ENCODE data around the gene WWOX.

The WWOX gene

DNA sequence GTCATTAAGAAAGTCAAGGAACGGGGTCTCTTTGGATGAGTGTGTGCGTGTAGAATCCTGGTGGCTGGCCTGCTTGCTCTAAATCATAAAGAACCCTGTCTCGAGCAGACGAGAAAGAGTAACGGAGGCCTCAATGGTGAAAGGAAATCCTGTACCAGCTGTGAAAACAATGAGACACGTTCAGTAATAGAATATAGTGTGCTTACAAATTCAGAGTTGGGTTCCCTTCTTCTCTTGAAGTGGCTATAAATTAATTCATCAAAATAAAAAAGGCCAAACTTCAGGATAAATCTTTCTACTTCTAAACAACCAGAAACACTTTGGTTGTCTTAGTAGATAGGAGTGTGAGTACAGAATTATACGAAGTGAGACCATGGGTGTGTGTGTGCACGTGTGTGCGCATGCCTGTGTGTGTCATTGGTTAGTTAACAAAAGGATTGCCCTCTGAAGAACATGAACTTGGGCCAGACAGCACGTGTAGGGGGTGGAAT, 48.5 kb downstream of the WWOX start:
- no peak for DNase-seq

DNA sequence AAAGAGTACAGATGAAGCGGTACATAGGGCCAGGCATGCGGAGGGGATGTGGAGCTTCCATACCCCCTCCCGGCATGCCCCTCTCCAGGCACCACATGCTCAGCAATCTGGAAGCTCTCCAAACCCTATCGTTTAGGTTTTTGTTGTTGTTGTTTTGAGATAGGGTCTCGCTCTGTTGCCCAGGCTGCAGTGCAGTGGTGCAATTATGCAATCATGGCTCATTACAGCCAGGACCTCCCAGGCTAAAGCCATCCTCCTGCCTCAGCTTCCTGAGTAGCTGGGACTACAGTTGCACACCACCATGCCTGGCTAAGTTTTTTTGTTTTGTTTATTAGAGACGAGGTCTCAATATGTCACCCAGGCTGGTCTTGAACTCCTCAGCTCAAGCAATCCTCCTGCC, 50.8 kb downstream of the WWOX start:
- DNase-seq: no peak

DNA sequence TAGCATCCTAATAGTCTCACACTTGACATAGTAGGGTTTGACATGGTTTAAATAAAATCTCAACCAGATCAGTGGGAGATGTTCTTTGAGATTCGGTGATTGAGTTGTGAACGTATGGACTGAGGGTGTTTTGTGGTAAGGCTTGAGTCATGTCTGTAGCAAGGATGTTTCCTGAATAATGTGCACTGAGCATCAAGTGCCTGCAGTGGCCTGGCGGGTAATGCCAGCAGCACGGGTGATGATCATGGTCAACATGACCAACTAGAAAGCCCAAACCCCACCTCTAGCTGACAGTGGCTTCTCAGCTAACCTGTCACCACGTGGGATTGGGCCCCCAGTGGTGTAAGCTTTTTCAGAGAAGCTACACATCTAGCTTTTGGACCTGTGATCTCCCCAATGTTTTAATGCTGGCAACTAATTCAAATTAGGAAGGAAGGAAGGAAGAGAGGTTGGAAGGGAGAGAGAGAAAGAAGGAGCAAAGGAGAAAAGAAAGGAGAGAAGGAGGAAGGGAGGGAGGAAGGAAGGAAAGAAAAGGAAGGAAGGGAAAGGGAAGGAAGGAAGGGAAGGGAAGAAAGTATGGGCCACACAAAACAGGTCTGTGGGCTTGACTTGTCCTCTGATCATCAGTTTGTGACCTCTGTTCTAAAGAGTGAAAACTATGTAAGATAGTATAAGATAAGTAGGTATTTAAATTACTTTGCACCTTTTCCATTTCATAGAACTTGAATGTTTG, 55.4 kb downstream of the WWOX start:
- no peak for DNase-seq

DNA sequence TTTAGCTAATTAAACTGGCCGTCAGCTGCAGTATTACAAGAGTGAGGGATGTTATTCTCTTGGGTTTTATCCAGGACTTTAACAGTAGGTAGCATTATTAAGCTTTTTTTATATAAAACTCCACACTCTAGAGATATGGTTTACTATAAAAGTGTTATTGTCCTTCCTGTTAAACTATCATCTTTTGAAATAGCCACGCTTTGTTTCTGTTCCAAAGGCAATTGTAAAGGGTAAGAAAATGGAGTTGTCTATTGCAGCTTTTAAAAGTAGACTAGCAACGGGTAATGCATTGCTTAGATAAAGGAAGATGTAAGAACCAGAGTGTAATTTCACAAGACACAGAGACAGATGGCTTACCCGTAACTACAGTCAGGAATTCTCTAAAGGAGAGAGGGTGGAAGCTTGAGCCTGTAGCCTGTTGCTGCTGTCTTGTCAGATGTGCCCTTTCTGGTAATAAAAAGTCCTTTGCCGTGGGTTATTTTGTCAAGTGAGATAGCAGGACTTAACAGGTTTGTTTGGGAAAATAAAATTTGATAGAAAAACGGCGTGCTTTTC, 56.4 kb downstream of the WWOX start:
- no peak for DNase-seq

DNA sequence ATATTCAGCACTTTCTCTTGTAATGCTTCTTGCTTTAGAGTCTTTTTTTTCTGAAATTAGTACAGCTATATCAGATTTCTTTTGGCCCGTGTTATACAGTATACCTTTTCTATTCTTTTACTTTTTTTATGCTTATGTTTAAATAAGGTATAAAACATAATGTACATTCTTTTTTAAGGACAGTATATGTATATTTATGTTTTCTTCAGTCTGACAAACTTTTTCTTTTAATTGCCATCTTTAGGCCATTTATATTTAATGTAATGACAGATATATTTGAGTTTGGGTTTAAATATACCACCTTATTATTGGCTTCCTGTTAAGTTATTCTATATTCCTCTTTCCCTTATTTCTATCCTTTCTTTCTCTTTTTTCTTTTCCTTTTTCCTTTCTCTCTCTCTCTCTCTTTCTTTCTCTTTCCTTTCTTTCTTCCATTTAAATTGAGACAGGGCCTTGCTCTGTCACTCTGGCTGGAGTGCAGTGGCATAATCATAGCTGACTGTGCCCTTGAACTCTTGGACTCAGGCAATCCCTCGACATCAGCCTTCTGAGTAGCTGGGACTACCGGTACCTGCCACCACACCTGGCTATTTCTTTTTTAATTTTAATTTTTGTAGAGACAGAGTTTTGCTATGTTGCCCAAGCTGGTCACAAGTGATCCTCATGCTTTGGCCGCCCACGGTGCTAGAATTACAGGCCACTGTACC, 61.7 kb downstream of the WWOX start:
- no peak for DNase-seq

DNA sequence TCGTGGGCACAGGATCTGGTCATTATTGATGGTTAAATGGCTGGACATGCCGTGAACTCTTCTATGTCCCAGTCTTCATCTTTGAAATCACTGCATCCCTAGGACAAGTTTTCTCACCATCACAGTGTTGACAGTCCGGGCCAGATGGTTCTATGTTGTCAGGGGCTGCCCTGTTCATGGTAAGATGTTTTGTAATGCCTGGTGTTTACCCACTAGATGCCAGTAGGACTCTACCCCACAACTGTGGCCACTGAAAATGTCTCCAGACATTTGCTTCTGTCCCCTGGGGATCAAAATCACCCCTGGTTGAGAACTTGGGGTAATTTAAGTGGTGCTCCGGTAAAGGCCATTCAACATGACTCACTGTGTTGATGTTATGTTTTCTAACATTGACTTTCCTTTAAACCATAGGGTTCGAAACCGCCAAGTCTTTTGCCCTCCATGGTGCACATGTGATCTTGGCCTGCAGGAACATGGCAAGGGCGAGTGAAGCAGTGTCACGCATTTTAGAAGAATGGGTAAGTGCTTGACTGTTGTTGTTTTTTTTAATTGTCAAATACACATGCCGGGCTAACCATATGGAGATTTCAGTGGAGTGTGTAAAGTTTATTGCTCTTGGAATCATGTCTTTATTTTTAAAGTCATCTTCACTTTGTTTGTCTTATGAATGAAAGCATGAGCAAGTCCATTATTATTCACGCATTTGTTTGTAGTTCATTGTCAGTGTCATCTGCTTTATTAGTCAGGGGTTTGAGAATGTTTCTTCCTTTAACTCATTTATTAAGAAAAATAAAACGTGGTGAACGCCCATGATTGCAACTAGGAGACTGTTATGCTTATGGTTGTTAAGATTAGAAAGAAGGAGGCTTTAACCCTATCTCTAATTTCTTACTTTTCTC, 64.6 kb downstream of the WWOX start:
- no peak for DNase-seq

DNA sequence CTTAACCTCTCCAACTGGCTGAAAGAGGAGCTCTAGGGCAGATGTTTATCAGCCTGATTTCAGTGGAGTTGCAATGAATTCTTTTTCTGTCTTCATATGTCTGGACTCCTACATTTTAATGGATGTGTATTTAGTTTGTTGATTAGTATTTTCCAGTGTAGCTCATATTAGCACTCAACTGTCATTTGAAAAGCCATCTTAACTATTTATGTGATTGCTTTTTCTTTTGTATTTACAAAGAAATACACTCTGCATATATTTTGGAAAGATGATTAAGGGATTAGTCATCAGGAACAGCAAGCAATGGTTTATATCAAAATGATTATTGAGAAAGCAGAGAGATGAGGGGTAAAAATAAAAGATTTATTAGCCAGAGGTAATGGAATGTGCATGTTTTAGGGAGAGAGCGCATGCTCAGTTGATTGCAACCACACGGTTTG, 71.1 kb downstream of the WWOX start:
- no peak for DNase-seq

DNA sequence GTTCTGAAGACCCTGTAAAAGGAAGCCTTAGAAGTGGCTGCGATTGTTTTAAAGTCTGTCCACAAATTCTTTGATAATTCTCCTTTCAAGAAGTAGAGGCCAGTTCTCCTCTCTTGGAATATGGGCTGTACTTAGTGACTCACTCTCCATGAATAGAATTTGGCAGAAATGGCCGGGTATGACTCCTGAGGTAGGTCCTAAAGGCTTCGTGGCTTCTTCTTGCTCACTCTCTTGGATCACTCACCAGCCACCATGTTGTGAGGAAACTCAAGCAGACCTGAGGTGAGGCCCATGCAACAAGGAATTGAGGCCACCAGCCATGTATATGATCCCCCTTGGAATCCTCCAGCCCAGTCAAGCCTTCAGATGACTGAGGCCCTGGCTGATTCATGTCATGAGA, 75.8 kb downstream of the WWOX start:
- DNase-seq: no peak

DNA sequence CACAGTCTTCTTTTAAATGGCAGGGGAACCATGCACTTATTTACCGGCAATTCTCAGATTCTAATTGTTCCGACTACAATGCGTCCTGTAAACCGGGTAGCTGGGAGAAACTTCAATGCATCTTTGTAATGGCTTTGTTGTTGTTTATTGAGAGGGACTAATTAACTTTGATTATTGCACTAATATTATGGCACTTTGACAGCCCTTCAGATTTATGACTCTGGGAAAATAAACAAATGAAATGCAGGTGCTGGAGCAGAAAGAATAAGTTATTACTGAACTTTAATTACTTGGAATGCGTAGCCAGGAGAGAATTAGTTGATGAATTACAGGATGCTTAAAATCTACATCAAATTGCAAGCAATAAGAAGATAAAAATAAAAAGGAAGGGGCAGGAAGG, 77.0 kb downstream of the WWOX start:
- no peak for DNase-seq

DNA sequence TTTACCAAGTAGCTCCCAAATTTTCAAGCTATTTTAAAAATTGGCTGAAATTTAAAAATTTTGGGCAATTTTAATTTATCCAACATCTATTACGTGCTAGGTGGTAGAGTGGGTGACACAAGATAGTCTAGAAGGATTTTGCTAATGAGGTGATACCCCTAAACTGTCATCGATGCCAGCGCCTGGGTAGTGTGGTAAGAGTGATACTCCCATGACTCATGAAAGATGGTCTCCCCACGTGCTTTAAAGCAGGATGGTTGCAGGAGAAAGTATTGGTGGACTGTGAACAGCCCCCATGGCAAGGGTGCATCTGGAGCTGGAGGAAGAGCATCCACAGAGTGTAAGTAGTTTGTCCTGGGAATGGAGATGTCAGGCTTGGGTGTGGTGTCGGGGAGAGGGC, 77.8 kb downstream of the WWOX start:
- no peak for DNase-seq

DNA sequence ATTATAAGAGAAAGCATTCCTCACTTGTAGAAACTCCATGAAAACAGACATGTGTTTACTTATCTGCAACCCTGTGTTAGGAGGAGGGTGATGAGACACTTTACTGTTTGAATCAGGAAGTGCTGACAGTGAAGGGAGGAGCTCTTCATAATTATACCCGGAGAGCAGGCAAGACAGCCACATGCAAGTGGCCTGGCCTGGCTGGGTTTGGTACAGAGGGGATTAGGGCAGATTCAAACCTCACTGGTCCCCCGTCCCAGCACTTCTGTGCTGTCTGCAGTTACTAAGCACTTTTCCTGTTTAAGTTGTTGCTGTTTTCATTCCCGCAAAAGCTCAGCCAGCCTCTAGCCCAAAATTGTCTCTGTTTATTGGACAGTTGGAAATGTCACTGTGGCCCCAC, 78.5 kb downstream of the WWOX start:
- no peak for DNase-seq

DNA sequence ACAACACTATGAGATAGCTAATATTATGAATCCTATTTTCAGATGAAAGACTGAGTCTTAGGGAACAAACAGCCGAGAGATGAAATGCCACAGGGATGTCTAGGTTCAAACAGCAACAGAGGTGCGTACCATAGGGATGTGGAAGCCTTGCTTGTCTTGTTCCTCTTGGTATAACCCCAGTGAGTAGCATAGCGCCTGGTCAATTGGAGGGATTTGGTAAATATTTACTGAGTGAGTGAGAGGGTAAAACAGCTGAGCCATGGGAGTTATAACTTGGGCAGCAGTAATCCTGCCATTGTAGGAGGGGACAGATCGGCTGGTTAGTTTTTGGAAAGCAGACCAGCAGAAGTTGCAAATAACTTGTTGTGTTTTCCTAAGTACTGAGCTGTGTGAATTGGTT, 80.2 kb downstream of the WWOX start:
- no peak for DNase-seq

DNA sequence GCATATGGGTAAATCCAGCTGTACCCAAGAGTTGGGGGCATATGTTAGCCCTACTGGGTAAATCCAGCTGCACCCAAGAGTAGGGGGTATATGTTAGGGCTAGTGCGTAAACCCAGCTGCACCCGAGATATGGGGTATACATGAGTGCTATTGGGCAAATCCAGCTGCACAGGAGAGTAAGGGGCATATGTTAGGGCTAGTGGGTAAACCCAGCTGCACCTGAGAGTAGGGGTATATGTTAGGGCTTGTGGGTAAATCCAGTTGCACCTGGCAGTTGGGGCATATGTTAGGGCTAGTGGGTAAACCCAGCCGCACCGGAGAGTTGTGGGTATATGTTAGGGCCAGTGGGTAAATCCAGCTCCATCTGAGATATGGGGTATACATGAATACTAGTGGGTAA, 80.9 kb downstream of the WWOX start:
- no peak for DNase-seq

DNA sequence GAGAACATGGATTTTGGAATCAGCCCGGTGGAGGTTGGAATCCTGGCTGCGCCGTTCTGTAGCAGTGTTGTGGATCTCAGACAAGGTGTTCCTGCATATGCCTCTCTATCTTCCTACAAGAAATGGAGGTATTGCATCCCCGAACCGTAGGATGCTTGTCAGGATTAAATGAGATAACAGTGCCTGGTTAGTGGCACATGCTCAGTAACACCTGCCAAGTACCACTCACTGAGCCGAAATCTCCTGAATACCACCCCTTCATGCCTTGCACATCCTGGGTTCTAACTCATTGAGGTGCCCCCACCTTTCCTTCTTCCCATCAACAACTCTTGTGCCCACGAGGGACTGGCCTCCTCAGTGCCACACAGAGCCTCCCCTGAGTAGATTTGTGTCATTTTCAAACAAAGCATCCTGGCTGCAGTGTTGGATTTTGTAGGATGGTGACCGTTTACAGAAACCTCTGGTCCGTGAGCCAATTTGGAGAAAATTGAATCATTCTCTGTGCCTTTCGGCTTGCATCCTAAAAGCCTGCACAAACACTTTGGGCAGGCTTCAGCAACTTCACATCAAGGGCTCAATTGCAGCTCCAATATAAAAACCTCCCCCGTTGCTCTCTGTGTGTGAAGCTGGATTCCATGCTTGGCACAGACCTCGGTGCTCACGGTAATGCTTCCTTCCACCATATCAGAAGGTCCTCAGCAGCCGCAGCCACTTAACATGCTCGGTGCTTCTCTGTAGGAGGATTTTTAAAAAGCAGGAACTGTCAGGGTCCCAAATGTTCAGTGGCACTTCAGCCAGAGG, 84.2 kb downstream of the WWOX start:
- no peak for DNase-seq

DNA sequence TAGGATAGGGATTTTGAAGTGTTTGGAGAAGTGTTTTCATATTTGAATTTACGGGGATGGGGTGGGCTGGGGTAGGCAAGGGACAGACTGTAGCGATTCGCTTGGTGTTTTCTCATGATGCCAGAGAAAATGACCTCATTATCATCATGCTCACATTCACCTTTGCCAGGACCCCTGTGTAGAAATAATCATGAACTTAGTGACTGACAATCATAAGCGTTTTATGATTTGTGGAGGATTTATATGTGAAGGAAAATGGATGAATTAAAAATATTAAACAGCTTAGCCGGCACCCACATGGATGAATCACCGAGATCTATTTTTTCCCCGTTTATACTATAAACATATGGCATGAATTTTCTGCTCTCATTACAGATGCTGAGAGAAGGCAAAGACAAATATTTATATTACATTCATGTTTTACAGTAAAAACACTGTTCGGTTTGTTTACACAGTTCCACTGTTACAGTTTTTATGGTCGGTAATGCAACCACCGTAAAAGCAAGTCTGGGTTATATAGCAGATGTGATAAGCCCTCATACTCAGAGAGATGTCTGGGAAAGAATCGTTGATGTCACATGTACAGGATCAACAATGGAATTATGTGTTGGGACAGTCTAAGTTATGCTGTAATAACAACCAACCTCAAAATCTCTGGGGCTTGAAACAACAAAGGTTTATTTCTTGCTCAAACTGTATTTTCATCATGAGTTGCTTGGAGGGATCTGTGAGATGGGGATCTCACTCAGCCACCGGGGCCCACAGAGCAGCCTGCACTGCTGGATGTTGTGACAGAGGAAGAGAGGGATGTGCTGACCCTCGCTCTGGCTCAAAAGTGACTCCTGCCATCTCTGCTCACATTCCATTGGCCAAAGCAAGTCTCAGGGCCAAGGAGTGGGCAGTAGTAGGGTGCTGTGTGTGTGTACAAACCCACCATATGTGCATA, 85.1 kb downstream of the WWOX start:
- DNase-seq: no peak

DNA sequence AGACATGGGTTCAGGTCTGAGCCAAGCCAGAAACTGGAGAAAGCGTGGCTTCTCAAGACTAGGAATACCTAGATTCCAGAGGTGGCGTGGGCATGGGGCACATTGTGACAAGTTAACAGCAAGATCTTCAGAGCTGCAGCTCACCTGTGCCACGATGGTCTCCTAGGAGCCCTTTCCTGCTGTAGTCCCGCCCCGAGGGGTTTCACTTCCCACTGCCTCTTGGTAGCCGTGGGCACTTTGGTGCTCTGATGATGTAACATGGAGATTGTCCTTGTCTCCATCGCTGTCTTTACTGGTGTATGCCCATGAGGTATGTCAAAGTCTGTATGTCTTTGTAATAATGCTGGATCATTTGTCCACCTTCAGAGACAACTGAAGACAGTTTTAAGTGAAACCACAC, 89.7 kb downstream of the WWOX start:
- no peak for DNase-seq

DNA sequence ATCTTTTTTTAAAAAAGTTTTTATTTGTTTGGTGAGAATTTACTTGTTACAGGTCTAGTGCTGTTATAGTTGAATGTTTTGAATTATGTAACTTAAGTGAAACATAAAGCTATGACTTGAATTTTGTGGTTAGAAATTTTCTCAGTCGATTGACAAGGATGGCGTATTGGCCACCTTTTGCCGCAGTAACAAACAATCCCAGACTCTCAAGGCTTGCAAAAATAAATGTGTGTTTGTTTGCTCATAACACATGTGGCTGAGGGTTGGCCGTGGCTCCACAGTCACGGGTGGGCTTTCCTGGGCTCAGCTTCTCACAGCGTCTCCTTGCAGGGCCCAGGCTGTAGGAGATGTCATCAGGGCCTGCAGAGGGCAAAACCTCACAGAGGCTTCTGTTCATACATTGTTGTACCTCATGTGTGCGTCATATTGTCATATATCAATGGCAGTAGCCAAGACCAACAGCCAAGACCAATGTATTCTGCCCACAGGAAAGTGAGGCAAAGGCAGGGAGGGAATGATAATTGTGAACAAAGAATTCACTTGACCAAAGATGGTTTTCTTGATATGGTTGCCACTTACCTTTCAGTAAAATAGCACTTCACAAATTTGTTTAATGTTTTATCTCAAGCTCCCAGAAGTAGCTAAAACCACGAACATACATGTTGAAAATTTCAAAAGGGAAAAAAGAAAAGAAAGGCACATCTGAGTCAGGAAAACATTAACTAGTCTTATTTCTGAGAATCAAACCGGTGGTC, 93.5 kb downstream of the WWOX start:
- DNase-seq: no peak

DNA sequence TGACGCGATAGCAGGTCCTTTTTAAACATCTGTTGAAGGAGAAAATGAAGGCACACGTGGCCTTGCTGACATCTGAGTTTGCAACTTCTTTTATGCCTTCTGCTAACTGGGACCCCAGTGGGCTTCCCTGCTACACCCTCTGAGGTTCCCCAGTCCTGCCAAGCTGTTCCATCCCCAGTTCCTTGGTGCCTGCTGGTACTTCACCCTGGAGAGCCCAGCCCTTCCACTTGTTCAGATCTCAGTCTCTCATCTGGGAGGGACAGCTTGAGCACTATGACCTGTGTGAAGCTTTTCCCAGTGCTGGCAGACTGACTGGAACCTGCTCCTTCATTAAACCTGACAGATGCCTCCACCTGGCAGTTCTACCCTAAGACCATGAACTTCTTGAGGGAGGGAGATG, 95.5 kb downstream of the WWOX start:
- DNase-seq: no peak

DNA sequence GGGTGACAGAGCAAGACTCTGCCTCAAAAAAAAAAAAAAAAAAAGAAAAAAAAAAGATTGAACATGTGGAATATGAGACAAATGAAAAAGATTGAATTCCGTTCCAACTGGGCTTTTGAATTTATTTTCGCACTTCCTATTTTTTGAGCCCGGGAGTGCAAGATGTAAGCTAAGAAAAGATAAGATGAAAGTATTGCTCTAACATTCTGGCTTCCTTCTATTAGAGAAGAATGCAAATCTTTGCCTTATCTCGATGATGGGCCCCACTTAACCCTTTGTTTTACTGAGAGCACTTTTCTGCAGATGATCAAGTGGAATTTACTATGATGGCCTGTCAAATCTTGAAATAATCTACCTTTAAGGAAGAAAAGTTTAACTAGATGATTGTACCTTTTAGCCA, 96.3 kb downstream of the WWOX start:
- no peak for DNase-seq

DNA sequence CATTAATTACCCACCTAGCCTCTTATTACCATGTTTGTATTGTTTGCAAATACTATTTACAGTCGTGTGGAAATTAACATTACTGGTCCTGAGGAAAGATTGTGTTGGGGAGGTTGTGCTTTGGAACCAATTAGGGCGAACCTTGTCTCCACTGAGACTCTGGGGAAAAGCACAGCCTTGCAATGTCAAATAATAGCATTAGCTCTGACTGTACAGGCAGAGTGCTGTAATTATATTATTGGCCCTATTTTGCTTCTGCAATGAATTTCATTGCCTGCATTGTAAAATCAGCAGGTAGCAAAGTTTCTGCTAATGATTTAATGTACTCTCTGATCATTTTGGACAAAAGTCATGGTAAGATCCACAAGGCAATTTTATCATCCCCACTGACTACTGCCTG, 97.0 kb downstream of the WWOX start:
- DNase-seq: no peak

All from inflammatory macrophage treated with lipopolysaccharide for 1 hour (primary cell).